Spleen (tissue), 7 donors: ENCODE results near the gene CLBA1.
A peak's percentile ranks its signal among the peaks of the same experiment; 100 is the strongest.

Source experiments
- CTCF ChIP-seq, 11 experiments: fragments of 200-600 bp in 7 of 11; fragments of 450-650 bp in 4 of 11; sonication (generic) in 4 of 11; IDR thresholded peaks in 8 of 11; conservative IDR thresholded peaks in 3 of 11; 1 replicate in 7 of 11; 2 replicates in 4 of 11; pipeline versions ENCODE4 v1.4.0 to v1.8.0; 2016 to 2021; ENCODE audit warnings: antibody characterized with exemption in 11 of 11, inconsistent platforms in 4 of 11, mild to moderate bottlenecking in 1 of 11
- POLR2A ChIP-seq, 3 donors: fragments of 450-650 bp; IDR thresholded peaks; one replicate each; pipeline ENCODE4 v1.5.1; 2017; ENCODE audit warnings: antibody characterized with exemption in 3 of 3, mild to moderate bottlenecking in 1 of 3
- POLR2AphosphoS5 ChIP-seq, 3 donors: sonication (generic); formaldehyde crosslinking; IDR thresholded peaks; one replicate each; pipeline ENCODE4 v1.5.1; 2017; ENCODE audit warnings: antibody characterized with exemption in 3 of 3
- donor health status: DM: no; HTN: no; CAD: no; lungs with moderate emphysema.
- donor health status: DM: no; HTN: no; CAD: no.
- donor health status: DM: no; HTN: no; CAD: no.

GRCh38 chr14:104968153-104968527 is 17.4 kb upstream of the CLBA1 start:
- TF ChIP-seq POLR2AphosphoS5 (IDR thresholded peaks at IDR 0.05) (peak in 1 of 3 donors; percentile 33), POLR2A (IDR thresholded peaks at IDR 0.05) (no peak), CTCF (IDR thresholded peaks at IDR 0.05 in 8 of 11, conservative IDR thresholded peaks at IDR 0.05 in 3 of 11) (no peak)
